ENCODE data around the gene CENPM.

The CENPM gene

GRCh38 chr22:41975299-41976069, 28.5 kb upstream of the CENPM start:
- no peak overlapping the region for H3K27ac ChIP-seq (ENCODE audit: low read depth, low read length, poor library complexity, severe bottlenecking)
- H3K36me3 ChIP-seq (ENCODE audit: insufficient read depth, low read length) = no peaks in the 10 kb centered on the region
- no peak overlapping the region for H2AFZ ChIP-seq (ENCODE audit: low read length)
- no peak overlapping the region for H3K9ac ChIP-seq (ENCODE audit: low read length)
- TF ChIP-seq CTCF (IDR thresholded peaks at IDR 0.05; ENCODE audit: low read length) = no peak
- TF ChIP-seq EZH2 (IDR thresholded peaks at IDR 0.05; ENCODE audit: borderline replicate concordance, low read length) = no peak
- no peaks in the 10 kb centered on the region for H3K79me2 ChIP-seq (ENCODE audit: insufficient read depth, low read length)
- H3K9me3 ChIP-seq (ENCODE audit: low read length) = no peaks in the 10 kb centered on the region
- H3K4me1 ChIP-seq (ENCODE audit: insufficient read depth, low read length, severe bottlenecking) = peaks cover 5% of the 10 kb centered on the region
- no peak overlapping the region for H3K4me3 ChIP-seq (ENCODE audit: low read depth, low read length, poor library complexity, severe bottlenecking)
- H3F3A ChIP-seq (ENCODE audit: insufficient read depth, low read length) = no peaks in the 10 kb centered on the region
- H3K9me2 ChIP-seq (ENCODE audit: low read depth, low read length) = no peaks in the 10 kb centered on the region
- peaks cover 26% of the 10 kb centered on the region for H3K27me3 ChIP-seq (ENCODE audit: insufficient read depth, low read length)
- no peak overlapping the region for H3K4me2 ChIP-seq (ENCODE audit: low read length)
- no peaks in the 10 kb centered on the region for H4K20me1 ChIP-seq (ENCODE audit: insufficient read depth, low read length)

GRCh38 chr22:41974691-41975290, 27.8 kb upstream of the CENPM start:
- Histone ChIP-seq H3K79me2 (ENCODE audit: insufficient read depth, low read length) (no peaks in the 10 kb centered on the region), H3K9me3 (ENCODE audit: low read length) (no peaks in the 10 kb centered on the region), H3K9me2 (ENCODE audit: low read depth, low read length) (no peaks in the 10 kb centered on the region), H3K9ac (ENCODE audit: low read length) (no peak overlapping the region), H3F3A (ENCODE audit: insufficient read depth, low read length) (no peaks in the 10 kb centered on the region), H2AFZ (ENCODE audit: low read length) (no peak overlapping the region), H3K4me1 (ENCODE audit: insufficient read depth, low read length, severe bottlenecking) (peaks cover 5% of the 10 kb centered on the region), H4K20me1 (ENCODE audit: insufficient read depth, low read length) (no peaks in the 10 kb centered on the region), H3K27me3 (ENCODE audit: insufficient read depth, low read length) (peaks cover 28% of the 10 kb centered on the region), H3K4me2 (ENCODE audit: low read length) (no peak overlapping the region), H3K36me3 (ENCODE audit: insufficient read depth, low read length) (no peaks in the 10 kb centered on the region), H3K4me3 (ENCODE audit: low read depth, low read length, poor library complexity, severe bottlenecking) (no peak overlapping the region), H3K27ac (ENCODE audit: low read depth, low read length, poor library complexity, severe bottlenecking) (no peak overlapping the region)
- TF ChIP-seq EZH2 (IDR thresholded peaks at IDR 0.05; ENCODE audit: borderline replicate concordance, low read length) = no peak
- TF ChIP-seq CTCF (IDR thresholded peaks at IDR 0.05; ENCODE audit: low read length) = no peak

DNA sequence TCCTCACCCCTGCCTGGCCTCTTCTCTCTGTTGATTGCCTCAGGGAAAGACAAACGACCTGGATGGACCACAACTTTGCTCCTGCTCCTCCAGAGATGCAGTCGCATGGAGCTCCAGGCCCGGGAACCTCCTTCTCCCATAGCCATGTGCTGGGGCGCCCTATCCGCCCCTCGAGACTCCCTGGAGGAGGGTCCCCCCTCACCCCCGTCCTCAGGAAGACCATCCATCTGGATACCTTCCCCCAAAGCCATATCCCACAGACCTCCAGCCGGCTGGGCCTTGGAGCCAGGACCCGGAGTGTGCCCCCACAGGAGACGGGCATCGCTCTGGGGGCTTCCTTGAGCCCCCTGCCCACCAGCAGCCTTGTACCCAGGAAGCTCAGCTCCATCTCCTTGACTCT, 24.5 kb upstream of the CENPM start:
- peaks cover 28% of the 10 kb centered on the region for H3K27me3 ChIP-seq (ENCODE audit: insufficient read depth, low read length)
- no peaks in the 10 kb centered on the region for H3K79me2 ChIP-seq (ENCODE audit: insufficient read depth, low read length)
- H3K4me3 ChIP-seq (ENCODE audit: low read depth, low read length, poor library complexity, severe bottlenecking) = no peak overlapping the region
- no peaks in the 10 kb centered on the region for H3K9me2 ChIP-seq (ENCODE audit: low read depth, low read length)
- H4K20me1 ChIP-seq (ENCODE audit: insufficient read depth, low read length) = no peaks in the 10 kb centered on the region
- H3K9me3 ChIP-seq (ENCODE audit: low read length) = no peaks in the 10 kb centered on the region
- H3K36me3 ChIP-seq (ENCODE audit: insufficient read depth, low read length) = no peaks in the 10 kb centered on the region
- H3K27ac ChIP-seq (ENCODE audit: low read depth, low read length, poor library complexity, severe bottlenecking) = no peak overlapping the region
- no peak overlapping the region for H3K4me2 ChIP-seq (ENCODE audit: low read length)
- no peaks in the 10 kb centered on the region for H3F3A ChIP-seq (ENCODE audit: insufficient read depth, low read length)
- H3K9ac ChIP-seq (ENCODE audit: low read length) = no peak overlapping the region
- peaks cover 5% of the 10 kb centered on the region for H3K4me1 ChIP-seq (ENCODE audit: insufficient read depth, low read length, severe bottlenecking)
- no peak overlapping the region for H2AFZ ChIP-seq (ENCODE audit: low read length)
- TF ChIP-seq EZH2 (IDR thresholded peaks at IDR 0.05; ENCODE audit: borderline replicate concordance, low read length) (no peak), CTCF (IDR thresholded peaks at IDR 0.05; ENCODE audit: low read length) (no peak)
